GM19397 (cell line): ENCODE results near the gene EPB41L4B.
A peak's percentile ranks its signal among the peaks of the same experiment; 100 is the strongest.

ENCODE experiments used
- ATAC-seq: cut with Tn5 transposase; IDR thresholded peaks from one replicate; pipeline ENCODE4 v1.9.1; 2021; ENCODE audit warnings: mild to moderate bottlenecking, moderate library complexity; ENCODE audit not compliant: unreplicated experiment

EPB41L4B gene

DNA sequence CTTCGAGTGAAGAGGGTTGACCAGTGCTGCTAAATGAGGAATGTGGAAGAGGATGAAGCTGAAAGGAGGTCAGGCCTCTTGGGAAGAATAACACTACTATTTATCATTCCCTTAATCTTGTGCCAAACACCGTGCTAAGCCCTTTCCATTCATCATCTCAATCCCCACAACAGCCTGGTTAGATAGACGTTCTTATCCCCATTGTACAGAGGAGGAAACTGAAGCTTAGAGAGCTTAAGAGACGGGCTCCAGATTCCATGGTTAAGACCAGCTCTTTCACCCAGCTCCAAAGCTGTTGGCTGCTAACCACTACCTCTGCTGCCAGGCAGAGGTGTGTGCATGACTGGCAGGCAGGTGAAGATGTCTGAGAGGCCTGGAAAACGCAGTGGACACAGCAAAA lies 868 bp upstream of the EPB41L4B start:
- ATAC-seq = no peak

GRCh38 chr9:109320331-109320741 lies 523 bp downstream of the EPB41L4B start:
- ATAC-seq = peak; percentile 37

GRCh38 chr9:109319626-109320241 lies 1.1 kb downstream of the EPB41L4B start:
- ATAC-seq = peak; percentile 11

- no peak for ATAC-seq
These were observed 1.7 kb downstream of the EPB41L4B start for GRCh38 chr9:109319017-109319625.

DNA sequence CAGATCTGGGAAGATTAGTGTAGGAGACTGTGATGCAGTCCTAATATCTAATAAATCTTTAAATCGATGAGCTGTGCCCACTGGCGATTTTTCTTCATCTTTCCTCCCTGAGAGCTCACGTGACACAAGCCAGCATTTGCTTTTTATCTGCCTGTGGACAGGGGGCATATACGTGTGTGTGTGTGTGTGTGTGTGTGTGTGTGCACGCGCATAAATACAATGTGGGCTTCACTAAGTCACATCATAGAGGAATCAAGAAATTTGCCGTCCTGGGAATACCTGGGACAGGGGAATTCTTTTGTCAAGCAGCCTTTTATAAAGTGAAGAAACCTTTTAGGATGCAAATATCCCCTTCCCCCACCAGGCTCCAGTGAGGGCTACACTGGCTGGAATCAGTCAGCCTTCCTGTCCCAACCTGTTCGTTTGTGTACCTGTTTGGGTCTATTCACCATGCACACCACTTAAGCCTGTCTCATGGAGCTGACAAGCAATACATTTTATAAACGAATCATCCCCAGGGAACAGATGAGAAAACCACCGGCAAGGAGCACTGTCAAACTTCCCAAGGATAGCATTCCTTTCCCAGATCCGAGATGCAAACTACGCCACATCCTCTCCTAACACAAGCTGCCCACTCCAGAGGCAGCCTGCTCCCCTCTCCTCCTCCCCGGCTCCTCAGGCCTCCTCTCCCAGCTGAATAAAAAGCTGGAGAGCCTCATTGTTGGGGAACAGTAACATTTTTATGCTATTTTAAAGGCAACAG lies 2.7 kb downstream of the EPB41L4B start:
- ATAC-seq = no peak

DNA sequence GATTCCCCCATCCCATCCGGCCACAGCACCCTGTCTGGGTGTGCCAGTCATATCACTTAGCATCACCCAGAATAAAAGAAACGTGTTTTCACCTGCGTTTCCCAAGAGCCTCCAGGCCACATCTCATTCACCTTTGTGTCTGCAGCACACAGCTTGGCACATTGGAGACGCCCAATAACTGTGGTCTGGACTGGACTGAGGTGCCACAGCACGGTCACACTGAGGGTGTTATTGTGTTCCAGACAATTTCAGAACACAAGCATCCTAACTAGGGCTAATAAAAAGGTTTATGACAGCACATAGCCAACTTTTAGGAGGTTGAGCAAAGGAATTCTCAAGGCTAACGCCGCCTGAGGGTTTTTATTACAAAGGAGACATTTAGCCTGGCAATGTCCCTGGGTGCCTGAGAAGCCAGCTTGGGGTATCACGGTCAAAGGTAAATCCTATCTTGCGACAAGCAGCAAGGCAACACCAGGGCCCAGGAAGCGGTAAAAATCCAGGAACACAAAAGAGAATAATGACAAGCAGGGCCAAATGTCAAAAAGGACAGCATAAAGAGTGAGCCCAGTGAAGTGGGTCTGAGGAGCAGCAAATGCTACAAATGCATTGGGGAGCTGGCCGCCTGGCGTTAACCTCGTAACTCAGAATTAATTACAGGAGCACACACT lies 3.4 kb downstream of the EPB41L4B start:
- no peak for ATAC-seq

GRCh38 chr9:109316207-109316640 lies 4.6 kb downstream of the EPB41L4B start:
- ATAC-seq = no peak

DNA sequence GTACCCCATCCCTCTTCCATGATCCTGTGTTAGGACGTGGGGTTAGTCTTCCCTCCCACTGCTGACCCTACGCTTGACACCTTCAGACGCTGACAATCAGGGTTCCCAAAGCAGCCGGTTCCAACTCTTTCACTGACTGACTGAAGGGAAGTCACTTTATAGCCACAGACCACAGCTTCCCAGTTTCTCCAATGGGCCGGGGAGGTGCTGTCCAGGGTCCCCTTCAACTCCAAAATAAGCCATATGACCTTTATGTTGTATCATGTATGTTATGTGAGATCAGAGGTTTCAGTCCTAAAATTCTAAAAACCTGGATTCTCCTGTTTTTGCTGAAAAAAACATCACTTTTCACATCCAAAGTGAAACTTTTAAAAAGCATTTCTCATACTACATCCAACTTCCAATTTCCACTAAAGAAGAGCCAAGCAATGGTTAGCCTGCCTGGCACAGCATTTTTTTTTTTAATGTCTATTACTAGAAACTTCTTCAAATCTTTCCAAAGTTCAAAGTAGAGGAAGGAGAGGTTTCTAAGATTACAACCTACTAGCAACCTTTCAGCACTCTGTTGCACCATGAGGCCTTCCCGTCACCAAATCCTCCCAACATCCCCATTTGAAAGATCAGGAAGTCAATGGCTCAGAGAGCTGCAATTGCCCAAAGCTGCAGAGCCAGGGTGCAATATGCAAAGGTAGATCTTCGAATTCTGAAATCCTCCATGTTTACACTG lies 5.2 kb downstream of the EPB41L4B start:
- no peak for ATAC-seq

- ATAC-seq = no peak
These were observed 6.8 kb downstream of the EPB41L4B start for GRCh38 chr9:109314011-109314531.

DNA sequence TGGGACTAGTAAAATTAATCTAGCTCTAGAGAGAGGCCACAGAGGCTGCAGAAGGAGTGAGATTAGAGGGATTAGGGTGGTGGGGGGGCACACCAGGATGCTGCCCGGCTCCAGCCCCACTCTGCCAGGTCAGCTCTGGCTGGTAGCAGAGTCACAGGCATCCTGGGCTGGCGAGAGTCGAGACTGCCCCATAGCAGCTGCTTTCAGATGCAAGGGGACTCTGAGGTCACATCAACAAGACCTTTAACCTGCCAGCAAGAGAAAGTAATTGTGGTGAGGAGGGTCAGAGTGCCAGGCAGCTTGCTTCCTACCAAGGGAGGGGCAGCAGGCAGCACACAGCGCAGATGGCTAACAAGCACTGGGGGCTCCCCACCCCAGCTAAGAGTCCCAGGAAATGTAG lies 7.5 kb downstream of the EPB41L4B start:
- no peak for ATAC-seq

DNA sequence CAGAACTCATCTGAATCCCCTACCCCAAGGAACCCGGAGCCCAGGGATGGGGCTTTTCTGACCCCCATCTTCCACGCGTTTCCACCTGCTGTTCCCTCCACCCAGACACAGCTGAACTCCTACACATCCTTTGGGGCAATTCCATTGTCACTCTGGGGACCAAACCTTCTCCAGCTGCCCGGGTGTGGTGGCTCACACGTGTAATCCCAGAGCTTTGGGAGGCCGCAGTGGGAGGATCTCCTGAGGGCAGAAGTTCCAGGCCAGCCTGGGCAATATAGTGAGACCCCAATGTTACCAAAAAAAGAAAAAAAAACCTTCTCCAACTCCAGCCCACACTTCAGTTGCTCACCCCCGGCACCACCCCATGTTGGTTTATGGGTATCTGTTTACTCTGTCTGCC lies 8.1 kb downstream of the EPB41L4B start:
- no peak for ATAC-seq

DNA sequence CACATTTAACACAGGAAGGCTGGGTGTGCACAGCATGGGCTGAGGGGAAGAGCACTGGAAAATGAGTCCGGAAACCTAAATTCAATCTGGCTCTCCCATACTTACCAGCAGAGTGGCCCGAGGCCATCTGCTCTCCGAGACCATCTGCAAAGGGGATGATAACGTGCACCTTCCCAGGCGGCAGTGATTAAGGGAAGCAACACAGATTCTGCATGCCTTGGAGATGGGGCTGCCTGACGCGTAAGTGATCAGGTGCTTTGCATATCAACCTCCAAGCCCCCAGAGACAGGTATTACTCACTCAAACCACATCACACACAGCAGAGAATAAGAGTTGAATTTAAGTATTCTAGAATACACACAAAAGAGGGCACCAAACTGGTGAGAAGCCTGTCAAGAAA lies 9.1 kb downstream of the EPB41L4B start:
- ATAC-seq = no peak

GRCh38 chr9:109311286-109311685 lies 9.6 kb downstream of the EPB41L4B start:
- ATAC-seq = no peak

DNA sequence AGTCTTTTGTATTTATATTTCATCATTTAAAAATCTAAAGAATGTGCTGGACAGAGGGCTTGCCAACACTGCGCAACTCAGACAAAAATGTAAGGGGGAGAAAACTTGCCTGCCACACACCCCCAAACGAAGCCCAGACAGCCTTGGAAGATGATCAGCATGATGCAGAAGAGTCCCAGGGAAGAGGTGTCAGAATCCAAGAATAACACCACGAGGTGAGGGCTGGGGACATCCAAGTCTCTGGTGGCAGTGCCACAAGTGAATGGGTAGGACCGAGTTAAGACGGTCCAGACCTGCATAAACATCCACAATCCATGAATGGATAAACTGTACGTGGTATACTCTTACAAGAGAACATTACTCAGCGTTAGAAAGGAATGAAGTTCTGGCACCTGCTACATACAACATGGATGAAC lies 10.4 kb downstream of the EPB41L4B start:
- no peak for ATAC-seq

GRCh38 chr9:109309282-109309681 lies 11.6 kb downstream of the EPB41L4B start:
- no peak for ATAC-seq

DNA sequence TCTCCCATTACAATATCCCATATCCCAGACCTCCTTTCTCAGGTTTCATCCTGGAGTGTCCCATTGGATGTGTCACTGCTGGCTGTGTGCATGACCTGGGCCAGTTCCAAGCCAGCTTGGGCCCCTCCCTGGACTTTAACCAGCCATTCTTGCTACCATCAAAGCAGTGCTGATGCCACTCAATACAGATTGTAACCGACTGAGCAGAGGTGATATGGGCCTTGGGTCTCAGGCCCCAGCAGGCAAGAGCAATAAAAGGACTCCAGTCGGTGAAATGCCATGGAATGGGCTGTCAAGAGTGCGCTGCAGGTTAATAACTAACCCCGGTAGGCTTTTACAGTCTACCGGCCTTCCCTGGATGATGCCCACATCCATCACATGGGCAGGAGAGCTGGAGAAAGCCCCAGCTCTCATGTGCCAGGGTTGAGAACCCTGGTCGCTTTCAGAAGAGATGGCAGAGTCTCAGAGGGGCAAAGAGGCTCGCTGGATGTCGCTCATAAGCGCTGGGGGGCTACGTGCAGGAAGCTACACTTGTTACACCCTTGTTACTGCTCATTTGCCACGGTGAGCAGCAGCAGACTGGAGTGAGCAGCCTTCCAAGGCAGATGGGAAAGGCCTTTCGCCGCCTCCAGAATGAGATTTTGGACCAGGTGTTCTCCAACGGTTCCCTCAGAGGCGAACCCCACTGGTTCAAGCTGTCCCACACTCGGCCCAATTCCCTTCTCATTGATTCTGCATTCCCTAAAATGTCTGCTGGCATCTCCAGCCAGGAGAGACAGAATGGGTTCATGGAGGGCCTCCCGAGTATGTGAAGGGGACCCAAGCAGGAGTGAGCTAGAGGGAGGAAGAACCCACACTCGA lies 13.2 kb downstream of the EPB41L4B start:
- ATAC-seq = no peak

DNA sequence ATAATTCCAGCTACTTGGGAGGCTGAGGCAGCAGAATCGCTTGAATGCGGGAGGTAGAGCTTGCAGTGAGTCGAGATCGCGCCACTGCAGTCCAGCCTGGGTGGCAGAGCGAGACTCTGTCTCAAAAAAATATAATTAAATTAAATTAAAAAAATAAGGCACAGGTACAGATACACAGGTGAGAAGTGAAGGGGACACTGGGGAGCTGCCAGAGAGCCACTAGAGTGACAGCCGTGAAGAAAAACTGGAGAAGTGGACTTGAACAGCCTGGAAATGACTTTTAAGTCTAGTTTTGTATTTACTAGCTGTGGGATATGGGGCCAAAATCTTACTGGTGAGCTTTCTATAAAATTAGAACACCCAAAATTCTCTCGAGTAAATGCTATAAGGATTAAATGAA lies 15.1 kb downstream of the EPB41L4B start:
- ATAC-seq = no peak

- ATAC-seq = no peak
These were observed 16.5 kb downstream of the EPB41L4B start for GRCh38 chr9:109304347-109304746.

- ATAC-seq = no peak
These were observed 17.0 kb downstream of the EPB41L4B start for GRCh38 chr9:109303900-109304299.

DNA sequence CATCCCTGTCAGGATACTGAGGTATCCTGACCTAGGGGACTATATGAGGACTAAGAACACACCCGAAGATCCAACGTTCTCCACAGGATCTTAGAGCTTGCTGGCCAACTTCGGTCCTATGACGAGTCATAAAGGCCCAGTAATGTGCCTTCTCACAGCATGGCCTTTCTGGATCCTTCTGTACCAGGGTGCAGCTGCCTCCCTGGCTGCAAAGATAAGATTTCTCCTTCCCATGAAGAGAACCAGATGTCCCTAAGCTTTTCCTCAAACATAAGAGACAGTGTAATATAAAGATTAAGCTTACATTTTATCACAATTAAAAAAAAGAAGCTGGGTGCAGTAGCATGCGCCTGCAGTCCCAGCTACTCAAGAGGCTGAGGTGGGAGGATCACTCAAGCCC lies 18.3 kb downstream of the EPB41L4B start:
- no peak for ATAC-seq
